ENCODE measurements around the gene NIM1K. TPM values are rescaled to one million over a fixed set of nuclear protein-coding genes. Genes with fewer than 3 reads are reported as not detected.

Gene NIM1K
- total and polyA plus RNA-seq, 10 of the 15 experiments (the other 5 are each of a cell fraction or from before 2014, with no cell fraction given), result 0.27 to 1.7 (median 0.66) TPM

DNA sequence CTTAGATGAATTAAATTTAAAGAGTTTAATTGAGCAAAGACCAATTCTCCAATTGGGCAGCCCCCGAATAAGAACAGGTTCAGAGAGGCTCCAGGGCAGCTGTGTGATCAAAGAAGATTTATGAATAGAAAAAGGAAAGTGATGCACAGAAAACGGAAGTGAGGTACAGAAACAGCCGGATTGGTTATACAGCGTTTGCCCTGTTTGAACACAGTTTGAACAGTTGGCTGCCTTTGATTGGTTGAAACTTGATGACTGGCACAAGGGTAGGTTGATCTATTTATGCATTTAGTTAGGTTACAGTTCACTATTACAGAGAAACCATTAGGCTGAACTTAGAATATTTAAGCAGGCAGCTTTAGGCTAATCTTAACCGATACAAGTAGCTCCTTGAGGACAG lies 29.5 kb downstream of the NIM1K start:
- ChIA-PET RAD21 (ENCODE audit: unreplicated experiment) (interaction anchor here (0.7 kb wide), 1 partner anchor 62 kb away, joined by 3 read pairs; no protein-coding TSS in a partner anchor), CTCF (interaction anchor here (0.7 kb wide), 1 partner anchor 167 kb away, joined by 3 read pairs; no protein-coding TSS in a partner anchor), POLR2A (interaction anchor here (0.7 kb wide), 1 partner anchor 10 kb away, joined by 3 read pairs; no protein-coding TSS in a partner anchor), SMC1A (ENCODE audit: uncharacterized antibody, unreplicated experiment) (interaction anchor here (0.8 to 2.8 kb wide), 2 partner anchors 95 to 169 kb away, joined by 3 to 11 read pairs; no protein-coding TSS in a partner anchor)
- no peak overlapping the region for H3K4me3 ChIP-seq
- H2AFZ ChIP-seq (ENCODE audit: control insufficient read depth, low read depth, low read length), result no peak overlapping the region
- ATAC-seq (peak; percentile 47; the same call in 2 of the 3 replicates), DNase-seq (ENCODE audit: low read depth, low spot score) (no peak), FAIRE-seq (no peak)
- H3K36me3 ChIP-seq (ENCODE audit: control insufficient read depth in 2 of 2, insufficient read depth in 2 of 2, low read length in 1 of 2), result no peaks in the 10 kb centered on the region
- no peaks in the 10 kb centered on the region for H3K79me2 ChIP-seq (ENCODE audit: control insufficient read depth, insufficient read depth, low read length)
- no peaks in the 10 kb centered on the region; the same call in 2 of the 3 replicates for H3K9me3 ChIP-seq (replicated peaks; ENCODE audit: control insufficient read depth, insufficient read depth, low read length)
- H4K20me1 ChIP-seq (ENCODE audit: control insufficient read depth, insufficient read depth), result no peaks in the 10 kb centered on the region
- no peak overlapping the region for H3K4me2 ChIP-seq (ENCODE audit: control insufficient read depth, insufficient read depth)
- in situ Hi-C loops (cut with MboI), result no loop called here
- BruUV-seq (replicated peaks), result no TSS peak
- intact Hi-C loops (cut with micrococcal nuclease; ENCODE audit: unreplicated experiment), result no loop called here
- no peaks in the 10 kb centered on the region for H3K27me3 ChIP-seq (replicated peaks in 1 of 2; ENCODE audit: control insufficient read depth in 2 of 2, insufficient read depth in 2 of 2, low read length in 1 of 2)
- no peaks in the 10 kb centered on the region for H3K4me1 ChIP-seq (ENCODE audit: control insufficient read depth, insufficient read depth, low read length)
- H3K27ac ChIP-seq (ENCODE audit: control insufficient read depth, insufficient read depth), result no peak overlapping the region
- H3K9ac ChIP-seq (ENCODE audit: control insufficient read depth, insufficient read depth, low read length), result no peak overlapping the region
- 91% methylated on average over 5 of the region's 5 CpGs for WGBS (ENCODE audit: insufficient coverage, insufficient replicate concordance, low lambda C conversion rate, missing lambda C conversion rate)
- TF ChIP-seq FOXK2 (IDR thresholded peaks at IDR 0.05) (no peak), MXI1 (IDR thresholded peaks at IDR 0.05; ENCODE audit: low read depth, low read length) (no peak), KDM1A (IDR thresholded peaks at IDR 0.05; ENCODE audit: borderline replicate concordance) (no peak), BCL11A (IDR thresholded peaks at IDR 0.05; ENCODE audit: low read depth, low read length) (no peak), SPI1 (IDR thresholded peaks at IDR 0.05; ENCODE audit: borderline replicate concordance, insufficient read depth, low read depth, low read length) (peak; percentile 13; the same call in 1 of the 2 replicates), RAD51 (IDR thresholded peaks at IDR 0.05) (no peak), TARDBP (IDR thresholded peaks at IDR 0.05; ENCODE audit: borderline replicate concordance) (no peak), SIN3A (IDR thresholded peaks at IDR 0.05; ENCODE audit: low read depth, low read length) (no peak)
- TF ChIP-seq, protein P1, sequence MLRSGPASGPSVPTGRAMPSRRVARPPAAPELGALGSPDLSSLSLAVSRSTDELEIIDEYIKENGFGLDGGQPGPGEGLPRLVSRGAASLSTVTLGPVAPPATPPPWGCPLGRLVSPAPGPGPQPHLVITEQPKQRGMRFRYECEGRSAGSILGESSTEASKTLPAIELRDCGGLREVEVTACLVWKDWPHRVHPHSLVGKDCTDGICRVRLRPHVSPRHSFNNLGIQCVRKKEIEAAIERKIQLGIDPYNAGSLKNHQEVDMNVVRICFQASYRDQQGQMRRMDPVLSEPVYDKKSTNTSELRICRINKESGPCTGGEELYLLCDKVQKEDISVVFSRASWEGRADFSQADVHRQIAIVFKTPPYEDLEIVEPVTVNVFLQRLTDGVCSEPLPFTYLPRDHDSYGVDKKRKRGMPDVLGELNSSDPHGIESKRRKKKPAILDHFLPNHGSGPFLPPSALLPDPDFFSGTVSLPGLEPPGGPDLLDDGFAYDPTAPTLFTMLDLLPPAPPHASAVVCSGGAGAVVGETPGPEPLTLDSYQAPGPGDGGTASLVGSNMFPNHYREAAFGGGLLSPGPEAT (IDR thresholded peaks at IDR 0.05; ENCODE audit: low read depth), result no peak
- TF ChIP-seq, protein P2, sequence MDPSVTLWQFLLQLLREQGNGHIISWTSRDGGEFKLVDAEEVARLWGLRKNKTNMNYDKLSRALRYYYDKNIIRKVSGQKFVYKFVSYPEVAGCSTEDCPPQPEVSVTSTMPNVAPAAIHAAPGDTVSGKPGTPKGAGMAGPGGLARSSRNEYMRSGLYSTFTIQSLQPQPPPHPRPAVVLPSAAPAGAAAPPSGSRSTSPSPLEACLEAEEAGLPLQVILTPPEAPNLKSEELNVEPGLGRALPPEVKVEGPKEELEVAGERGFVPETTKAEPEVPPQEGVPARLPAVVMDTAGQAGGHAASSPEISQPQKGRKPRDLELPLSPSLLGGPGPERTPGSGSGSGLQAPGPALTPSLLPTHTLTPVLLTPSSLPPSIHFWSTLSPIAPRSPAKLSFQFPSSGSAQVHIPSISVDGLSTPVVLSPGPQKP (IDR thresholded peaks at IDR 0.05; ENCODE audit: low read depth, low read length), result no peak
- TF ChIP-seq, protein P3, sequence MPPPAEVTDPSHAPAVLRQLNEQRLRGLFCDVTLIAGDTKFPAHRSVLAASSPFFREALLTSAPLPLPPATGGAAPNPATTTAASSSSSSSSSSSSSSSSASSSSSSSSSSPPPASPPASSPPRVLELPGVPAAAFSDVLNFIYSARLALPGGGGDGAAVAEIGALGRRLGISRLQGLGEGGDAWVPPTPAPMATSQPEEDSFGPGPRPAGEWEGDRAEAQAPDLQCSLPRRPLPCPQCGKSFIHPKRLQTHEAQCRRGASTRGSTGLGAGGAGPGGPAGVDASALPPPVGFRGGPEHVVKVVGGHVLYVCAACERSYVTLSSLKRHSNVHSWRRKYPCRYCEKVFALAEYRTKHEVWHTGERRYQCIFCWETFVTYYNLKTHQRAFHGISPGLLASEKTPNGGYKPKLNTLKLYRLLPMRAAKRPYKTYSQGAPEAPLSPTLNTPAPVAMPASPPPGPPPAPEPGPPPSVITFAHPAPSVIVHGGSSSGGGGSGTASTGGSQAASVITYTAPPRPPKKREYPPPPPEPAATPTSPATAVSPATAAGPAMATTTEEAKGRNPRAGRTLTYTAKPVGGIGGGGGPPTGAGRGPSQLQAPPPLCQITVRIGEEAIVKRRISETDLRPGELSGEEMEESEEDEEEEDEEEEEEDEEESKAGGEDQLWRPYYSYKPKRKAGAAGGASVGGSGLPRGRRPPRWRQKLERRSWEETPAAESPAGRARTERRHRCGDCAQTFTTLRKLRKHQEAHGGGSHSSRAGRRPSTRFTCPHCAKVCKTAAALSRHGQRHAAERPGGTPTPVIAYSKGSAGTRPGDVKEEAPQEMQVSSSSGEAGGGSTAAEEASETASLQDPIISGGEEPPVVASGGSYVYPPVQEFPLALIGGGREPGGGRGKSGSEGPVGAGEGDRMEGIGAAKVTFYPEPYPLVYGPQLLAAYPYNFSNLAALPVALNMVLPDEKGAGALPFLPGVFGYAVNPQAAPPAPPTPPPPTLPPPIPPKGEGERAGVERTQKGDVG (CRISPR knock-in tag; IDR thresholded peaks at IDR 0.05), result no peak
- TF ChIP-seq, protein P4, sequence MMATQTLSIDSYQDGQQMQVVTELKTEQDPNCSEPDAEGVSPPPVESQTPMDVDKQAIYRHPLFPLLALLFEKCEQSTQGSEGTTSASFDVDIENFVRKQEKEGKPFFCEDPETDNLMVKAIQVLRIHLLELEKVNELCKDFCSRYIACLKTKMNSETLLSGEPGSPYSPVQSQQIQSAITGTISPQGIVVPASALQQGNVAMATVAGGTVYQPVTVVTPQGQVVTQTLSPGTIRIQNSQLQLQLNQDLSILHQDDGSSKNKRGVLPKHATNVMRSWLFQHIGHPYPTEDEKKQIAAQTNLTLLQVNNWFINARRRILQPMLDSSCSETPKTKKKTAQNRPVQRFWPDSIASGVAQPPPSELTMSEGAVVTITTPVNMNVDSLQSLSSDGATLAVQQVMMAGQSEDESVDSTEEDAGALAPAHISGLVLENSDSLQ (IDR thresholded peaks at IDR 0.05), result peak; percentile 40; the same call in 1 of the 2 replicates
- TF ChIP-seq, protein P5, sequence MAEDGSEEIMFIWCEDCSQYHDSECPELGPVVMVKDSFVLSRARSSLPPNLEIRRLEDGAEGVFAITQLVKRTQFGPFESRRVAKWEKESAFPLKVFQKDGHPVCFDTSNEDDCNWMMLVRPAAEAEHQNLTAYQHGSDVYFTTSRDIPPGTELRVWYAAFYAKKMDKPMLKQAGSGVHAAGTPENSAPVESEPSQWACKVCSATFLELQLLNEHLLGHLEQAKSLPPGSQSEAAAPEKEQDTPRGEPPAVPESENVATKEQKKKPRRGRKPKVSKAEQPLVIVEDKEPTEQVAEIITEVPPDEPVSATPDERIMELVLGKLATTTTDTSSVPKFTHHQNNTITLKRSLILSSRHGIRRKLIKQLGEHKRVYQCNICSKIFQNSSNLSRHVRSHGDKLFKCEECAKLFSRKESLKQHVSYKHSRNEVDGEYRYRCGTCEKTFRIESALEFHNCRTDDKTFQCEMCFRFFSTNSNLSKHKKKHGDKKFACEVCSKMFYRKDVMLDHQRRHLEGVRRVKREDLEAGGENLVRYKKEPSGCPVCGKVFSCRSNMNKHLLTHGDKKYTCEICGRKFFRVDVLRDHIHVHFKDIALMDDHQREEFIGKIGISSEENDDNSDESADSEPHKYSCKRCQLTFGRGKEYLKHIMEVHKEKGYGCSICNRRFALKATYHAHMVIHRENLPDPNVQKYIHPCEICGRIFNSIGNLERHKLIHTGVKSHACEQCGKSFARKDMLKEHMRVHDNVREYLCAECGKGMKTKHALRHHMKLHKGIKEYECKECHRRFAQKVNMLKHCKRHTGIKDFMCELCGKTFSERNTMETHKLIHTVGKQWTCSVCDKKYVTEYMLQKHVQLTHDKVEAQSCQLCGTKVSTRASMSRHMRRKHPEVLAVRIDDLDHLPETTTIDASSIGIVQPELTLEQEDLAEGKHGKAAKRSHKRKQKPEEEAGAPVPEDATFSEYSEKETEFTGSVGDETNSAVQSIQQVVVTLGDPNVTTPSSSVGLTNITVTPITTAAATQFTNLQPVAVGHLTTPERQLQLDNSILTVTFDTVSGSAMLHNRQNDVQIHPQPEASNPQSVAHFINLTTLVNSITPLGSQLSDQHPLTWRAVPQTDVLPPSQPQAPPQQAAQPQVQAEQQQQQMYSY (CRISPR knock-in tag; IDR thresholded peaks at IDR 0.05), result no peak
